HG02981 (cell line): ENCODE measurements around the gene INPP5E.

ENCODE experiments used
- ATAC-seq: cut with Tn5 transposase; IDR thresholded peaks from one replicate; pipeline ENCODE4 v1.9.1; 2021; ENCODE audit warnings: mild to moderate bottlenecking, moderate library complexity; ENCODE audit not compliant: unreplicated experiment

Gene INPP5E, protein sequence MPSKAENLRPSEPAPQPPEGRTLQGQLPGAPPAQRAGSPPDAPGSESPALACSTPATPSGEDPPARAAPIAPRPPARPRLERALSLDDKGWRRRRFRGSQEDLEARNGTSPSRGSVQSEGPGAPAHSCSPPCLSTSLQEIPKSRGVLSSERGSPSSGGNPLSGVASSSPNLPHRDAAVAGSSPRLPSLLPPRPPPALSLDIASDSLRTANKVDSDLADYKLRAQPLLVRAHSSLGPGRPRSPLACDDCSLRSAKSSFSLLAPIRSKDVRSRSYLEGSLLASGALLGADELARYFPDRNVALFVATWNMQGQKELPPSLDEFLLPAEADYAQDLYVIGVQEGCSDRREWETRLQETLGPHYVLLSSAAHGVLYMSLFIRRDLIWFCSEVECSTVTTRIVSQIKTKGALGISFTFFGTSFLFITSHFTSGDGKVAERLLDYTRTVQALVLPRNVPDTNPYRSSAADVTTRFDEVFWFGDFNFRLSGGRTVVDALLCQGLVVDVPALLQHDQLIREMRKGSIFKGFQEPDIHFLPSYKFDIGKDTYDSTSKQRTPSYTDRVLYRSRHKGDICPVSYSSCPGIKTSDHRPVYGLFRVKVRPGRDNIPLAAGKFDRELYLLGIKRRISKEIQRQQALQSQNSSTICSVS

GRCh38 chr9:136439481-136440408, at the start of gene INPP5E:
Gene INPP5E (minus strand): TSS chr9:136439845. CDS start chr9:136439419, 426 bp downstream.
- ATAC-seq, result peak; percentile 59

DNA sequence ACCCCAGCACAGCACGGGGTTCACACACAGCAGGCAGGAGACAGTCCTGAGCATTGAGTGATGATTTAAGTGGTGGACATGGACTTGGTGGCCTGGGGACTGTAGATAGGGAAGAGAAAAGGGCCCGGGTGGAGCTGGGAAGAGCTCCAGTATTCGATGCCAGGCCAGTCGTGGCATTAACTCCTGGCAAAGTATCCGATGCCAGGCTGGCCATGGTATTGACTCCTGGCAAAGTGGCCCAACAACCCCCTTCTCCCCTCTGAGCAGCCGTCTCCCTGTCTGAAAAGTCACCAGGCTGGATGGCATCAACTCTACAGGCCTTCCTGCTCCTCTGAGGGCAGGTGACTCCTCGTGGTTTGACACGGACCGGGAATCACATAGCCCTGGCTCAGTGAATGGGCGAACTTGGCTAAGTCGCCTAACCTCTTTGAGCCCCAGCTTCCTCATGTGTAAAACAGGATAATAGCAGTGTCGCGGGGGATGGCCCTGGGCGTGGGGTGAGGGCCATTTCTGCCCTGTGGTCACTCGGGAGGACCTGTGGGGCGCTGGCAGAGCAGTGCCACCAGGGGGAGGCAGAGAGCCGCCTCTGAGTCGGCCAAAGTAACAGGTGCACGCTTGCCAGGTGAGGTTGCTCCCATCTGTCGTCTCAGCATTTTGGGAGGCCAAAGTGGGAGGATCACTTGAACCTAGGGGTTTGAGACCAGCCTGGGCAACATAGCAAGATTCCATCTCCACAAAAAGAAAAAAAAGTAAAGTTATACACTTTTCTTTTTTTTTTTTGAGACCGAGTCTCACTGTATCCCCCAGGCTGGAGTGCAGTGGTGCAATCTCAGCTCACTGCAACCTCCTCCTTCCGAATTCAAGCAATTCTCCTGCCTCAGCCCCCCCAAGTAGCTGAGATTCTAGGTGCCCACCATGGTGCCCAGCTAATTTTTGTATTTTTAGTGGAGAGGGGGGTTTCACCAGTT, 48.9 kb upstream of the INPP5E start:
- no peak for ATAC-seq

DNA sequence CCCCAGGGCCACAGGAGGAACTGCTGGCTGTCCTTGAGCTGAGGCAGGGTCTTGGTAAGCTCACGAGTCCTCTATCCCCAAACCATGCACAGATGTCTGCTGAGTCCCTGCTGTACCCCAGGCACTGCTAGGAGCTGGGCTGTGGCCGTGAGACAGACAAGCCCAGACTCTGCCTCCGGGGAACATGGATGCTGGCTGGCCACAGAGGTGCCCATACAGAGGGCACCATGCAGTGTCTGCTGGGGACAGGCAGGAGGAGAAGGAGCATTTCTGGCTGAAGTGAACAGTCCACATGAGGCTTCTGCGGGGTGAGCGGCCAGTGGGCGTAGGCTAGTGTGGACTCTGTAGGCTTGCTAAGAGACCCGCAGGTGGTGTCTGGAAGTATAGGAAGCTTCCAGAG, 48.0 kb upstream of the INPP5E start:
- ATAC-seq, result no peak

- no peak for ATAC-seq
Observed at GRCh38 chr9:136486823-136487620, 47.4 kb upstream of the INPP5E start.

- ATAC-seq, result no peak
Observed at GRCh38 chr9:136486131-136486530, 46.5 kb upstream of the INPP5E start.

- no peak for ATAC-seq
Observed at GRCh38 chr9:136485049-136486045, 45.7 kb upstream of the INPP5E start.

- no peak for ATAC-seq
Observed at GRCh38 chr9:136484153-136485048, 44.8 kb upstream of the INPP5E start.

GRCh38 chr9:136483589-136484152, 44.0 kb upstream of the INPP5E start:
- ATAC-seq, result peak; percentile 56

- peak; percentile 58 for ATAC-seq
Observed at GRCh38 chr9:136482793-136483588, 43.3 kb upstream of the INPP5E start, which contains the start of gene SEC16A. Gene SEC16A (minus strand): TSS chr9:136483040. CDS start chr9:136477615, 5,425 bp downstream.

- ATAC-seq, result no peak
Observed at GRCh38 chr9:136482046-136482792, 42.6 kb upstream of the INPP5E start.

- no peak for ATAC-seq
Observed at GRCh38 chr9:136481558-136481957, 41.9 kb upstream of the INPP5E start.

DNA sequence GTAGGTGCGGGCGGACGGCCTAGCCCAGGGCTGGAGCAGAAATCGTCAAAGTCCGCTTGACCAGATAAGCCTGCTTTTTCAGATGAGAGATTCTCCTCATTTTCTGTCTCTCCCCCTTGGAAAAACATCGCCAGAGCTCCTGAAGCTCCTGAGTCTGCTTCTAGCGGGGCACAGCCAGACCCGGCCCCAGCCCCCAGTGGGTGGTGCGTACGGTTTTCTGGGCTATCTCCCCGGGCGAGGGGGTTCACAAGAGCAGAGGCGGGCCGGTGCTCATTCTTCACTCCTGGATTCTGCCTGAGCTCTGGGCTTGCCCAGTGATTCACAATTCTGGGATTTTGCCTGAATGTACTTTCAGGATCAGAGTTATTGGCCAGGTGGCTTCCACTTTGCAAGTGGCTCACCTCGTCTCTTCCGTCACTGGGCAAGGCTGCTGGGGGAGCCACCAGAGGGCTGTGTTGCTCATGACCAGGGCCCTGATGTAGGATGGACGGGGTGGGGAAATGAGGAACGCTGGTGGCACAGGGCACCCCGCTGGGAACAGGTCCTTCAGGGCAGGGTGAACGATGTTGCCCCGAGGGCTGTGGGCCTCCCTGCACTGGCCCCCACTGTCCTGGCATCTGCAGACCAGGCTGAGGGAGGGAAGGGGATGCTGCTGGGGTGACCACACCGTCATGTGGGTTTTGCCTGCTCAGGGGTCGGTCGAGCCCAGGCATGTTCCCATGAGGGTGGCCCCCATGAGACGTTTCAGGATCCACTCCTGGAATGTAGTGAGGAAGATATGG, 36.9 kb upstream of the INPP5E start:
- ATAC-seq, result no peak

- ATAC-seq, result no peak
Observed at GRCh38 chr9:136474974-136475865, 35.6 kb upstream of the INPP5E start.
